Hematopoietic multipotent progenitor cell treated with erythropoietin and hydrocortisone succinate and interleukin-3 and kit ligand, for 6 days (in vitro differentiated cells): ENCODE results near the gene USP14.

Experiments
- DNase-seq: peaks from one replicate; pipeline ENCODE4 v3.0.0-alpha.2; 2015

The USP14 gene

DNA sequence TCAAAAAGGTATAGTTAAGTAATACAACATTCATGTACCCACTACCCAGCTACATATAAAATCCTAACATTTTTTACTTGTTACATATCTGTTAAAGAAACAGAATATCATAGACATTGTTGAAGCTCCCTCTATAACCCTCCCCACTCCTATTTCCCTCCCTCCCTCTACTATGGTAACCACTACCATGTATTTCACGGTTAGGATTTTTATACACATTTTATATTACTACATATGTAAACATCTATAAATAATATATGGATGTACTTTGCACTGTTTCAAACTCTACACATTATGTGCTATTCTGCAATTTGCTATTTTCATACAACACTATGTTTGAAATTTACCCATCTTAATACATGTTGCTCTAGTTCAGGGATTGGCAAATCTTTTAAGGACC, 73.2 kb downstream of the USP14 start:
- DNase-seq: no peak

DNA sequence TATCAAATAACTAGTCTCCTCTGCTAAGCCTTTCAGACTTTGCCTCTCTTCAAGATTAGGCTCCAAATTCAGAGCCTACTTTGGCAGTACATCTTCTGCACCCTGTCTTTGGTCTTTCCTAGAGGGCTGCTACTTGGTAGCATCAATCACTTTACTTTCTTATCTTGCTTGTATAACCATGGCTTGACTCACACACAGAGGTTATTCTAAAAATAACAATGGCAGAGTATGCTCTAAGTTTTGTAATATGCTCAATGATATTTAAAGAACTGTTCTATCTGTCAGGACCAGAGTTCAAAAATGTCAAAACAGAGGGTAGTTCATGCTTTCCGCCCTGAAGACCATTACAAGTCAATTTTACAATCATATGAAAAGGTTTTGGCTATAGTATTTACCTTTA, 81.8 kb downstream of the USP14 start:
- no peak for DNase-seq

DNA sequence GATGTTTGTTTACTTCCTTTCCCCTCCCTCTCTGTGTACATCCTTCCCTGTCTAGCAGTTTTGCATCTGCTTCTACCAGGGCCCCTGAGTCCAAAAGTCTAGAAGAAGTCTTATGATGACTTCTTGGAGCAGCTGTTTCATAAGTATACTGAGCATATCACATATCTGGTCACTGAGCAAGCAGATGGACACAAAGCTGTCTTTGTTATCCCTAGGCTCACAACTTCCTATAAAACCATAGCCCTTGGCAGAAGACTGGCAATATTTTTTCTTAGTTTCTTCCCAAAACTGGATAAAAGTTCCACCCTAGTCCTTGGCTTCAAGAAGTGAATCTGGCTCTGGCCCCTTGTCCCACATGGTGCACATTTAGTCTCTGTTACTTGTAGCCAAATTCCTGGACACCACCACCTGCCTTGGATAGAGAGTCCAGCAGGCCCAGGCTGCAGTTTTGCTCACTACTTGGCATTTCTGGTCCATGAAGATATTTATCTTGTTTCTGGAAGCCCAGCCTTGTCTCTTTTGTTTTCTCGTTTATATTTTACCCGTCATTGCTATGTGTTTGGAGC, 87.0 kb downstream of the USP14 start:
- no peak for DNase-seq

DNA sequence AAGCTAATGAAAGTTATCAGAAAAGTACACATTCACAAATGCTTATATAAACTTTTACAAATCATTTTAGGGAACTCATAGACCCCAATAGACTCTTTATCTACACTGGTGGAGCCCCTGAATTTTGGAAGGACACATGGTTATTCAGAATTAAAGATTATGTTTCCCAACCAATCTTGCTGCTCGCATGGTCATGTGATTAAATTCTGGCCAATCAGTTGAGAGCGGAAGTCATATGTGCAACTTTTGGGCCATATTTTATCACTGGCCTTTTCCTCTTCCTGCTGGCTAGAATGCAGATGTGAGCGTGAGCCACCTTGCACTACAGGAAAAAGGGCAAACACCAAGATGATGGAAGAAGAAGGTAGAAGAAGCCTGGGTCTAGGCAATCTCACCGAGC, 89.7 kb downstream of the USP14 start:
- no peak for DNase-seq

DNA sequence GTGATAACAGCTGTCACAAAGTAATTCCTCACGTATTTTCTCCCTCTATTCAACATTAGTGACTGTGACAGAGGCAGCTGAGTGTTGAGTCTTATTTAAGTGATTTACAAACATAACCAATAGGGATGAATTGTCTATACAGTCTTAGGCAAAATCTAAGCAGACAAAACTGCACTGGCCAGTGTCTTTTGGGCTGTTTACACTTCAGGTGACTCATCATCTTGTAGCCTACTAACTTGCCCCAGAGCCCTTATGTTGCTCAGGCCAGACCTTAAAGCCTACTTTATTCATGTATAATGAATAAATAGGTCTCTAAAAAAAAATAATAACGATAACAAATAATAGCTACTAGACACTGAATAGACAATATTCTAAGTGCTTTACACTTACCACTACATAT, 92.3 kb downstream of the USP14 start:
- DNase-seq: no peak

DNA sequence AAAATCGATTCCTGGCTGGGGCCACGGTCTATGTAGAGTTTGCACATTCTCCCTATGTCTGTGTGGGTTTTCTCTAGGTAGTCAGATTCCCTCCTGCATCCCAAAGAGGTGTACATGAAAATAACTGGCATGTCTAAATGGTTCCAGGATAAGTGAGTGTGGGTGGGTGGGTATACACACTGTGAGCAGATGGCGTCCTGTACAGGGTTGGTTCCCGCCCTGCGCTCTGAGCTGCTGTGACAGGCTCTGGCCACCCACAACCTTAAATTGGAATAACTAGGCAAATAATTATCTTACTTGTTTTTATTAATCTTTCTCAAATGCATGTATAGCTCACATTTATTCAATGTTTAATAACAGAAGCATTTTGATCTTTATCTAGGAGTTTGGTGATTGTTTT, 93.2 kb downstream of the USP14 start:
- no peak for DNase-seq

DNA sequence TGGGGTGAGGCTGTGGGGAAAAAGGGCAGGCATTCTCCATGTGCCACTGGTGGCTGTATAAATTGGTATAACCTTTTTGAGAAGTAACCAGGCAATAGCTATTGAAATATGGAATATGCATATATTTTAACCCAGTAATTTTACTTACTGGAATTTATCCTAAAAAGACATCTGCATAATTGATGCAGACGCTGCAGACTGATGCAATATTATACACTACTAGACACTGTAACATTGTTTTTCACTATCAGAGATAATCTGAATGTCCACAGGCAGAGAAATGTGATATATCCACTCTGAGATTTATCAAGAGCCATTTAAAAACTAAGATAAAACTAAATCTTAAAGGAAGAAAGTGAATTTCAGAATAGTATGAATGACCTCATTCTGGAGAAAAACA, 94.8 kb downstream of the USP14 start:
- no peak for DNase-seq

DNA sequence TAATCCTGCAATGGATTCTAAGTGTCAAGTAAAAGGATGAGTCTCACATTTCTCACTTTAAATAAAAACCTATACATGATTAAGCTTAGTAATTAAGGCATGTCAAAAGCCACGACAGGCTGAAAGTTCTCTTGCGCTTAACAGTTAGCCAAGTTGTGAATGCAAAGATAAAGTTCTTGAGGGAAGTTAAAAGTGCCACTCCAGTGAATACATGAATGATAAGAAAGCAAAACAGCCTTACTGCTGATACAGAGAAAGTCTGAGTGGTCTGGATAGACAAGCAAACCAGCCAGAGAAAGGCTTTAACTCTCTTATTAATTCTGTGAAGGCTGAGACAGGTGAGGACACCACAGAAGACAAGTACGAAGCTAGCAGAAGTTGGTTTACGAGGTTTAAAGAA, 96.8 kb downstream of the USP14 start:
- DNase-seq: peak; percentile 68

DNA sequence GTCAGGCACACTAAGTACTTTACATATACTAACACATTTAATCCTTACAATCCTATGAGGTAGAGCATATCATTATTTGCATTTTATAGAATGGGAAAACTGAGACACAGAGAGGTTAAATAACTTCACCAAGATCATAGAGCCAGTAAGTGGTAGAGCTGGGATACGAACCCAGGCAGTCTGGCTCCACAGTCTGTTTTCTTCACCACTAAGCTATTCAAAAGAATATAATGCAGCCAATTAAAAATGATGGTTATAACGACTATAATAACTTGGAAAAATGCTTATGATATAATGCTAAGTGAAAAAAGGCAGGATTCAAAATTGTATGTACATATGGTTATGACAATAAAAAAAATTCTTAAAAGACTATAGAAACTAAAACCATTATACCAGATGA, 102.2 kb downstream of the USP14 start:
- no peak for DNase-seq

DNA sequence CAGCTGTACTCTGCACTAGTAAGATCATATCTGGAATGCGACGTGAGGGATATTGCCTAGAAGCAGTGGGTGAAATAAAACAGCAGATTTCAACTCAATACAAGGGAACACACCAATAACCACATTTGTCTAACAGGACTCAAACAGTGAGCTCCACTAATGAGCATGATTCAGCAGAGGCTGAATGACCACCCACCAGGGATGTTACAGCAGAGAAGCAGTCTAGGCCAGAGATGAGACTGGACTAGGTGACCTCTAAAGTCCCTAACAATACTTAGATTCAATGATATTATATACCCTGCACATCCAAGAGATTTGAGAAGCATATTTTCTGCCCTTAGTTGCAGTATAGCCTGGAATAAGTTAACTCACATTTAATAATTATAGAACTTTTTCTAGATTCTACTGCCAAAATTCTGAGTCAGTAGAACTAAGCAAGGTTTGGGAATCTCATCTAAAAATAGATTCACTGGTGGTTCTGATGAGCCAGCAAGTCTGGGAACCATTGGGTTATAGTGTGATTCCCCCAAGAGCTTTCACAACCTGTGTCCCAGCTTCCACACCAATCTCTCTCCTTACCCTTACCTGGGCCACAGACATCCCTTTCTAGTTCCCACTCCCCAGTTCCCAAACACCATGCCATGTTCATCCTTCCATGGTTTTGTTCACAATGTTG, 103.2 kb downstream of the USP14 start:
- no peak for DNase-seq
